NB4 (cell line): ENCODE results near the gene TMEM19.

Experiments used
- DNase-seq: peaks from one replicate; pipeline ENCODE4 v3.0.0; 2010; ENCODE audit warnings: low read depth
- H3K4me3 ChIP-seq: one replicate; pipeline ENCODE4 v1.5.1; 2011; ENCODE audit warnings: mild to moderate bottlenecking, low read depth, low read length, moderate library complexity
- MYC ChIP-seq: IDR thresholded peaks from 2 replicates; pipeline ENCODE4 v1.6.1; 2011; ENCODE audit warnings: low read depth, low read length
- POLR2A ChIP-seq: IDR thresholded peaks from 2 replicates; pipeline ENCODE4 v1.6.1; 2011; ENCODE audit warnings: mild to moderate bottlenecking; ENCODE audit not compliant: insufficient read length; ENCODE audit errors: extremely low read depth
- TF ChIP-seq, protein P1 (sequence below): IDR thresholded peaks from one replicate; pipeline ENCODE4 v1.5.1; 2012; ENCODE audit warnings: low read depth, low read length
- TF ChIP-seq, protein P2 (sequence below): IDR thresholded peaks from 2 replicates; pipeline ENCODE4 v1.6.1; 2011; ENCODE audit warnings: low read depth, low read length

Gene TMEM19

GRCh38 chr12:71732357-71732712, 46.5 kb downstream of the TMEM19 start:
- DNase-seq: no peak
- no peak for TF ChIP-seq MYC
- TF ChIP-seq, protein P1, sequence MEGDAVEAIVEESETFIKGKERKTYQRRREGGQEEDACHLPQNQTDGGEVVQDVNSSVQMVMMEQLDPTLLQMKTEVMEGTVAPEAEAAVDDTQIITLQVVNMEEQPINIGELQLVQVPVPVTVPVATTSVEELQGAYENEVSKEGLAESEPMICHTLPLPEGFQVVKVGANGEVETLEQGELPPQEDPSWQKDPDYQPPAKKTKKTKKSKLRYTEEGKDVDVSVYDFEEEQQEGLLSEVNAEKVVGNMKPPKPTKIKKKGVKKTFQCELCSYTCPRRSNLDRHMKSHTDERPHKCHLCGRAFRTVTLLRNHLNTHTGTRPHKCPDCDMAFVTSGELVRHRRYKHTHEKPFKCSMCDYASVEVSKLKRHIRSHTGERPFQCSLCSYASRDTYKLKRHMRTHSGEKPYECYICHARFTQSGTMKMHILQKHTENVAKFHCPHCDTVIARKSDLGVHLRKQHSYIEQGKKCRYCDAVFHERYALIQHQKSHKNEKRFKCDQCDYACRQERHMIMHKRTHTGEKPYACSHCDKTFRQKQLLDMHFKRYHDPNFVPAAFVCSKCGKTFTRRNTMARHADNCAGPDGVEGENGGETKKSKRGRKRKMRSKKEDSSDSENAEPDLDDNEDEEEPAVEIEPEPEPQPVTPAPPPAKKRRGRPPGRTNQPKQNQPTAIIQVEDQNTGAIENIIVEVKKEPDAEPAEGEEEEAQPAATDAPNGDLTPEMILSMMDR: no peak
- no peak for TF ChIP-seq POLR2A
- no peak overlapping the region for H3K4me3 ChIP-seq

DNA sequence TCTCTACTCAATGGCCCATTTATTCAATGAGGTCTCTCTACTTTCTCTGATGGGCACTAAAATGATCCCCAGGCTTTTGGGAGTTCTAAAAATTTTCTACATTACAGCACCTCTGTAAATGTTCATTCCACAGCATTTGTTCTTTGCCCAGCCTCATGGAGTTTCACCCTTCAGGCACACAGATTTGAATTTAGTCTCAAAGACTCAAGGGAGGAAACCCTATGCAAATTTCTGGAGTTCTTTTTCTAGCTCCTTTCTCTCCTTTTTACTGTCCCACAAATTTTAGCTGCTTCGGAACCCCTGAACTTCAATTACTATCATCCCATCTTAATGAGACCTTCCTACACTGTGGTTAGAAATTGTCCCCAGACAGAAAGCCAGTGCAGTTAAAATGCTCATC, 51.3 kb downstream of the TMEM19 start:
- H3K4me3 ChIP-seq: no peak overlapping the region
- DNase-seq: no peak
- TF ChIP-seq POLR2A (no peak), MYC (no peak)
- TF ChIP-seq, protein P1: no peak
- TF ChIP-seq, protein P2, sequence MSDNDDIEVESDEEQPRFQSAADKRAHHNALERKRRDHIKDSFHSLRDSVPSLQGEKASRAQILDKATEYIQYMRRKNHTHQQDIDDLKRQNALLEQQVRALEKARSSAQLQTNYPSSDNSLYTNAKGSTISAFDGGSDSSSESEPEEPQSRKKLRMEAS: no peak

GRCh38 chr12:71742998-71743397, 57.1 kb downstream of the TMEM19 start:
- no peak overlapping the region for H3K4me3 ChIP-seq
- DNase-seq: no peak
- TF ChIP-seq, protein P2: no peak
- TF ChIP-seq POLR2A (no peak), MYC (no peak)
- TF ChIP-seq, protein P1: no peak

DNA sequence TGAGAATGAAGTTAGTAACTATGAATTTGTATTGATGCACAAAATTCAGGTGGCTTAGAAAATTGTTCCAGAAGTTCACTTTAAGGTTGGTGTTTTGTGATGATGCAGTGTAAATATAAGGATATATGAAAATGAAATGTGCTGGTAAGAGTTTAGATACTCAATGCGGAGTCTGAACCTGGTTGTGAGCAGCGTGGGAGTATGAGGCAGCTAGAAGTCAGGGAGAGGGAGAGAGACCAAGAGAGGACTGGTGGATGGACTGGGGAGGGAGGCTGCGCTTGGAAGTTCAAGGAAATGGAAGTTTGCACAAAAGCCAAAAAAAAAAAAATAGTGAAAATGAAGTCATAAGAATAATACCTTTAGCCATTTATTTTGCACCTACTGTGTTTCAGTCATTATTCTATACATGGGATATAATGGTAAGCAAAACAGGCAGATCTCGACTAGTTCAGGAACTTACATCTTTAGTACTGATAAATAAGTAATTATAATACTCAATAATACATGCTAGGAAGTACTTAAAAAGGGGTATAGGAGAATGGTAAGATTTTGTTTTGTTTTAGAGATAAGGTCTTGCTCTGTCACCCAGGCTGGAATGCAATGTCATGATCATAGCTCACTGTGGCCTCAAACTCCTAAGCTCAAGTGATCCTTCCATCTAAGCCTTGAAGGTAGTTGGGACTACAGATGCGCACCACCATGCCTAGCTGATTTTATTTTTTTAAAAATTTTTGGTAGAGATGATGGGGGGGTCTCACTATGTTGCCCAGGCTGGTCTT, 58.8 kb downstream of the TMEM19 start:
- H3K4me3 ChIP-seq: no peak overlapping the region
- TF ChIP-seq POLR2A: no peak
- TF ChIP-seq, protein P2: no peak
- TF ChIP-seq, protein P1: no peak
- TF ChIP-seq MYC: no peak
- no peak for DNase-seq

- DNase-seq: peak; percentile 74
- no peak overlapping the region for H3K4me3 ChIP-seq
Observed at GRCh38 chr12:71746974-71747611, 61.2 kb downstream of the TMEM19 start.

More at GRCh38 chr12:71746974-71747611, 61.2 kb downstream of the TMEM19 start:
- TF ChIP-seq, protein P2: no peak
- TF ChIP-seq POLR2A: no peak
- TF ChIP-seq, protein P1: peak; percentile 65
